Stimulated activated CD8-positive, alpha-beta memory T cell treated with anti-CD3 and anti-CD28 coated beads, Interleukin-15, amount 100 ng/mL, for 1 hour (primary cell): ENCODE results near the gene OSM.
A peak's percentile ranks its signal among the peaks of the same experiment; 100 is the strongest.

ENCODE experiments used
- DNase-seq: peaks from one replicate; pipeline ENCODE4 v3.0.0-alpha.2; 2020; ENCODE audit warnings: low read depth

OSM gene

DNA sequence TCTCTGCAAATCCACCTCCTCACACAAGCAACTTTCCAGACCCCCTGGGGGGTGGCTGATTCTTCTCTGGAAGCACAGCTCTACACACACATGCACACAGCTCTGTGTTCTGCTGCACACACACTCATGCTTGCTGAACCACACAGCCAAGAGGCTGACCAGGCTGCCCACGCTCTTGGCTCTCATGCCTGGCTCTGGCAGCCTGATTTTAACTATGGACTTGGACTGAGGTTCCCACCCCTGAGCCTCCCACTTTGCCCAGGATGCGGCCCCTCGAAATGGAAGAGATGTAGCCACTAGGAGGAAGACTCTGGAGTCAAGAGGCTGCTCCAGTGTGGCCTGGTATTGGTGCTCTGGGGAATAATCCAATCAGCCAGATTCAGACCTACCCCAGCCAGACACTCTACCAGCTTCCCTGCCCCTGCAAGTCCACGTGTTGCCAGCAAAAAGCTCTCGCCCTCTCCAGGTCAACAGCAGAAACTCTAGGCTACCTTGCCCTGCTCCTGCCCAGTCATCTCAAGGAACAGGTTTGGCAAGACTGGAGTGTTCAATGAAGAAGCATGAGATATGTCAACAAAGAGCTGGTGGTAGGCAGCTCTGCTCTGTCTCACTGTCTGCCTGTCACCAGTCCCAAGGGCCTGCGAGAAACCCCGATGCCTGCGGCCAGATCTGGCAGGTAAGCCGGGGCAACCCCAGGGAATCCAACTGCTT lies 31.5 kb upstream of the OSM start:
- no peak for DNase-seq

DNA sequence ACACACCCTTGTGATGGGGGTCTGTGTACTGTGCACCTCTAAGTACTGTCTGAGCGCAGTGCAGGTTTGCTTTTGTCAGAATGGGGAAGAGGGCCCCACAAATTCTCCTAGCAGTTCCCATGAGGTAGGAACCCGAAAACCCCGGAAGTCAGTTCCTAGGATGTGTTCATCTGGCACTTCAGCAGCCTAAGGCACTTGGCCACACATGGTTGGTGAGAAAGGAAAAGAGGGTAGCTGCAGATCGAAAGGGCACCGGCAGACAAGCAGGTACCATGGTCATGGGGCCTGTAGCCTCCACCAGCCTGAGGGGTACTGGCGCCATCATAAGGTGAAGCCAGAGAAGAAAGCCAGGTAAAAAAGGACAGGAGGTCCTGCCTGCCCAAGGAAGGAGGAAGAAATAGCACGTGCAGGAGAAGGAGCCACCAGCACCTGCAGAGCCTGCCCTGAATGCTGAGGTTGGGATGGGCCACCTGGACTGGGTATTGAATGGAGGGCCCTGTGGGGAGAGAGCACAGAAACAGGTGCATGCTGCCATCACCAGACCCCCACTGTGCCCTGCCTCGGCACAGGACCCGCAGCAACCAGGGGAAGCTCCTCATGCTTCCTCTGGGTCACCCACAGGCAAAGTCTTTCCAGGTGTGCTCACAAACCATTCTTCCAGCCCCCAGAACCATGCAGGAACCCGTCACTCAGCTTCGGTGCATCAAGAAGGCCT lies 30.8 kb upstream of the OSM start:
- DNase-seq: no peak

DNA sequence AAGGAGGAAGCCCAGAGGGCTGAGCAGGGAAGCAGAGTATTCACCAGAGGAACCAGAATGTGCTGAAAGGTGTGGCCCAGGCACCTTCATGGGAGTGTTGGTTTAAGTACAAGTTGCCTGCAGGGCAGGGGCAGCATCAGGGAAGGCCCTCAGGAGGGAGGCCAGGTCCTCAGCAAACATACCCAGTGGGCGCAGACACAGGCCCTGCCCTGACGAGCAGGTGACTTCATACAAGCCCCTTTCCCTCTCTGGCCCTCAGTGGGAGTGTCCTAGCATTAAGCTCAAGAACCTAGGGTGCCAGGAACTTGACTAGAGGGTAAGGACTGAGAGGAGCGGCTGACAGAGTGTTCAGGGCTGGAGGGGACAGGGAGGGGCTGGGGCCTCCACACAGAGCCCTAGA lies 30.2 kb upstream of the OSM start:
- no peak for DNase-seq

DNA sequence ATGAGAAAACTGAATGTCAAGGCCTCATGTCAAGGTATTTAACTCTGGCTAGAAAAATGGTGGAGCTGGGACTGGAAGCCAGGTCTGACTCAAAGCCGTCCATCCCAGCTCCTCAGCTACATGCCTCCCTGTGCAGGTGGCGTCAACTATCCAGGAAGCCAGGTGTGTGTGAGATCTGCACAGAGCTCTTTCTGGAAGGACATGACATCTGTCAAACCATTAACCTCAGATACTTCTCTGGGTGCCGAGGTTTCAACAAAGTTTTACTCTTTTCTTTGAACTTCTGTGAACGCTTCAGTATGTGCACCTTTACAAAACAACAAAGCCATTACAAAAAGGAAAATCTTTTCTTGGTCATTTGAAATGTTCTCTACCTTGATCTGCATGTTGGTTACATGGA lies 29.7 kb upstream of the OSM start:
- DNase-seq: no peak

DNA sequence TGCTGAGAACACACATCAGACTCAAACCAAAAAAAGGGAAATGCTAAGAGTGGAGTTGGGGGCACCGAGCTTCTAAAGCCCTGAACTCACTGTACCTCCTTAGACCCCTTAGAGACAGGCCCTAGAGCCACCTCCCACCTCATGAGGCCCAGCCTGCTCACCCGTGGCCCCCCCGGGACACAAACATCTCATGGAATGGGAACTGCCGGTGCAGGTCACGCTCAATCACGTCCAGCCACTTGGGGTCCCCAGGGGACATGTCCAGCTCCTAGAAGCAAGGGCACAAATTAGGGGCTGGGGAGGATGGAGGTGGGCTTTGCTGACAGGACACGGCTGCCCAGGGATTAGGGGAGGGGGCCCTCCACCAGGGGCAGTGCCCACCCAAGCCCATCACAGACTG lies 28.9 kb upstream of the OSM start:
- no peak for DNase-seq

DNA sequence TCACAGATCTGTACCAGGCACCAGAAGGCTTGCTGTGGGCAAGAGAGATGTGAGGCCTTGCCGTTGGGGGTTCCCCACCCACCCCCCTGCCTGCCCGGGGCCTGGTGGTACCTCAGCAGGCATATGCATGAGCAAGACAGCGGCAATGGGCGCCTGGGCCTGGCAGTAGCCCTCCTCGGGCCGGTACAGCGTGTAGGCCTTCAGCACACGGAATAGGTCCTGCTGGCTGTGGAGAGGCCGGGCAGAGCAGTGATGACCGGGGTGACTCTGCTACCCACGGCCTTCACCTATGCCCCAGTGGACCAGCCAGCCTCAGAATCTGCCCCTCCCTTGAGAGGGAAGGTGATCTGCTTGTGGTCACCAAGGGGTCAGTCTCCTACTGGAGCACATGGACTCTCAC lies 28.2 kb upstream of the OSM start:
- DNase-seq: no peak

DNA sequence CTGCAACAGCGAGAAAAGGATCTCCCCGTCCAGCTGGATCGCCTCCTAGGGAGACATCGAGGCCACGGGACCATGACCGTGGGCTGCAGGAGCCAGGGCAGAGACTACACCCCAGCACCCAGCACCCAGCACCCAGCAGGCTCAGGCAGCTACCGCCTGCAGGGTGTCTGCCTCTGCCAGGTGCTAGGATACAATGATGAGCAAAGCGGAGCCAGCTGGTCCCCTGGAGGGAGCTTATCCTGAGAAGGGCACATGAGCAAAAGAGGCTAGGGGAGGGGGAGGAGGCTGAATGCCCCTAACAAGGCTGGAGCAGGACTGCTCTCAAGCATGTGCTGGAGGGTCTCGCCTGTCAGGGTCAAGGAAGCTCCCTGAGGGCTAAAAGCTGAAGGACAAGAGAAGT lies 27.4 kb upstream of the OSM start:
- DNase-seq: no peak

DNA sequence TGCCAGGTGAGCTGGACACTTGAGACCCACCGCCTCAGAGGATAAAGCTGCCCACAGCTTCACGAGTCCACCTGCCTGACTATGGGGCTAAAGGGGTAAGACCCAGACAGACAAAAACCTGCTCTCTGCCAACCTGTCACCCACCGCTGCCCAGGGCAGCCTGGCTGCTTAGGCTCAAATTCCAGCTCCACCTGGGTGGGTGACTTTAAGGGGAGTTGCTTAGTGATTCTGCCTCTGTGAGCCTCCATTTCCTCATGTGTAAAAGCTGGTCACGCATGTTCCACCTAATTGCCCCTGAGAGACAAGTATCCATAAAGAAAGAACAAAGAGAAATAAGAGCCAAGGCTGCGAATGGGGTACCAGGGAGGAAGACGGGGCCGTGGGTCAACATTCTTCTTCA lies 26.4 kb upstream of the OSM start:
- DNase-seq: no peak

DNA sequence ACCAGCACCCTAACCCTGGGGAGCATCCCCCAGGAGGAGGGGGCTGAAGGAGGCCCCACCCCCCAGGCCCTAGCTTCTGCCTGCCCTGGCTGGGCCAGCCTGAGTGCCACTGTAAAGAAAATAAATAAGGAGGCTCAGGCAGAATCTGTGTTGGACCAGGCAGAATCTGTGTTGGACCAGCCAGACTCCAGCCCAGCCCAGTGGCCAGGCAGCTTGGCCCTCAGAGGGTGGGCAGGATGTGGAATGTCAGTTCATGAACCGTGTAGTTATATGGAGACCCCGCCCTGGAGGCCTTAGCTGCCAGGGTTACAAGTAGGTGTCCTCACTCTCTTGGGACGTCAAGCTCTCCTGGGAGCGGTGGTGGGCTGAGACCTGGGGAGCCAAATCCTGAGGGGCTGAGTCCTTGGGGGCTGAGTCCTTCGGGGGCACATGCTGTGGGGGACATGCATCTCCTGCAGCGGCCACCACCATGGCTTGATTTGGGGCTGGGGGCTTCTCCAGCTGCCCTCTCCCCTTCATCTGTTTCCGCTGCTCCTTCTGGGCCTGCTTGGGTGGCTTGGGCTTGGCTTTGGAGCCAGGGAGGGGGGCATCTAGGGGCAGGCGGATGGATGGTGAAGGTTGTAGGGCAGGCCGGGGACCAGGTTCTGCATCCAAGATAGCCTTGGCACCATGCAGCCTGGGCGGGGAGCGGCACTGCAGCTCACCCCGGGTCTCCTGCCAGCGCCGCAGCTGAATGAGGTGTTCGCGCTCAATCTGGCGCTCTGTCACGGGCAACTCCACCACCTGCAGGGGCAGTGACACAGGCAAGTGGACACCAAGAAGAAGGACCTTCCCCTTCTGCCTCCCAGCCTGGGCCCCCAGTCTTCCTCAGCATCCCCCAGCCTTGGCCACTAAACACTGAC lies 25.7 kb upstream of the OSM start:
- DNase-seq: no peak

DNA sequence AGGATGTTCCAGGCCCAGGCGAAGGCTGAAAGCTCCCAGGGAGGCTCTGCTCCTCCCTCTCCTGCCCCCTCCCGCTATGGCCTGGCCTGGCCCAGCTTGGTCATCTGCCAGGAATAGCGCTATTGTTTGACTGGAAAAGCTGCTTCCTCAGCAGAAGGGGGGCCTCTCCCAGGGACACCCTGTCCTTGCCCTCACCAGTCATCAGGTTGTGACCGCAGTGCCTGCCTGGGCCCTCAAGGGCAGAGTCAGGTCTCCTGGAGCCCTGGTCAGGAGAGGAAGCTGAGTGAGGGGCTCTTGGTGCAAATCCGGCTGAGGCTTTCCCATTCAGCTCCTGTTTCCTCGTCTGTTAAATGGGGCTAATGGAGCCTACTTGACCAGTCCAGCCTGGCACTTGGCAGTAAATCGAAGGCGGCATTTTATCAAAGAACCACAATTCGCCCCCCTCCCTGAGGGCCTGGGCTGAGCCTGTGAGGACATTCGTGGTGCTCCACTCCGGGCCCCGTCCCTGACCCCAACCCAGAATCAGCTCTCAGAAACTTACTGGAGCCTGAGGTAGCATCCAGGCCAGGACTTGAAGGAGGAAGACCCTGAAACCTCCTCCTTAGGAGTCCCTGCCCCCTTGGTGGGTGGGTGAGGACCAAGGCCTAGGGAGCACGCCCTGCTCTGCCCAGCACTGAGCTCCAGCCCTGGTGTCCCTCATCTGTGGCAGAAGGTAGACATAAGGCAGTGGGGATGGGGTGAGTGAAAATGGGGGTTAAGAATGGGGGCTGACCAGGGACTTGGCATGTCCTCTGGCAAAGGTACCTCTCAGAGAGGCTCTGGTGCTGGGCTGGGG lies 24.6 kb upstream of the OSM start:
- no peak for DNase-seq

DNA sequence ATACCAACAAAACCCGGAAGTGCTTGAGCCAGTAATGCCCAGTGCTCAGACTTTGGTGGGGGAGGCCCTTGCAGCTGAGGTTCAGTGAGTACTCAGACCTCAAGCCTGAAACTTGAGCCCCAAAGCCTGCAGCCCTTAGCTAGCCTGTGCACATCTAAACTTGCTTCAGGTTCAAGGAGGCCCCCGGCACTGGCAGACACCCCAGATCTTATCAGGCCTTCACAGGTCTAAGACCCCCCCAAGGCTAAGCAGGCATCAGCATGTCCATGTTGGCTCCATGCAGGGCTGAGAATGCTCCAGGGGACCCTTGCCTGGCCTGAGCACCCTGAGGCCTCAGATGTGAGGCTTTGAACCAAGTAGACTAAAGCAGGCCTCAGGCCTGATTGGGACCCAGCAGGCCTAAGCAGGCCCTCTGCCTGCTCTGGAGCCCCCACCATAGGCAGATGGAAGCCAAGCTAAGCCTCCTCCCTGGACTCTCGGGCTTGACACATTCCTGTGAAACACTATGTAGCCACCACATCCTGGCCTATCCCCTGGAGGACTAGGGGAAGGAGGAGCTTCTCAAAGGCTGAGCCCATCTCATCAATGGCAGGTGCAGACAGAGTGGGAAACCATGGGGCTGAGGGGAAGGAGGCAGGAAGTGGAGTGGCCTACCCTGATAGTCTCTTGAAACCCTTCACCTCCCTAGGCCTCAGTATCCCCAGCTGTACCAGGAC lies 23.8 kb upstream of the OSM start:
- no peak for DNase-seq

DNA sequence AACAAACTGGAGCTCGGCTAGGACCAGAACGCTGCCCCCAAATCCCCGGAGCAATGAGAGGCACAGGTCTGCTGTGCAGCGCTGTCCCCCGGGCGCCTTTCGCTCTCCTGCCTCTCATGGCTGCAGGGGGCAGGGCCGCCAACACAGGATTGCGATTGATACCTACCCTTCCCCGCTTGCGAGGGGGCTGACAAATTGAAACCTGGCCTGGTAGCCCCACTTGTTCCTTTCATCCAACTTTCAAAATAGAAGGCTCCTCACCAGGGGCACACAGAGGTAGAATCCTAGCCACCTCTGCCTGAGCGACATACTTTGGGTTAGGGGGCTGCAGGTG lies 23.3 kb upstream of the OSM start:
- DNase-seq: no peak

DNA sequence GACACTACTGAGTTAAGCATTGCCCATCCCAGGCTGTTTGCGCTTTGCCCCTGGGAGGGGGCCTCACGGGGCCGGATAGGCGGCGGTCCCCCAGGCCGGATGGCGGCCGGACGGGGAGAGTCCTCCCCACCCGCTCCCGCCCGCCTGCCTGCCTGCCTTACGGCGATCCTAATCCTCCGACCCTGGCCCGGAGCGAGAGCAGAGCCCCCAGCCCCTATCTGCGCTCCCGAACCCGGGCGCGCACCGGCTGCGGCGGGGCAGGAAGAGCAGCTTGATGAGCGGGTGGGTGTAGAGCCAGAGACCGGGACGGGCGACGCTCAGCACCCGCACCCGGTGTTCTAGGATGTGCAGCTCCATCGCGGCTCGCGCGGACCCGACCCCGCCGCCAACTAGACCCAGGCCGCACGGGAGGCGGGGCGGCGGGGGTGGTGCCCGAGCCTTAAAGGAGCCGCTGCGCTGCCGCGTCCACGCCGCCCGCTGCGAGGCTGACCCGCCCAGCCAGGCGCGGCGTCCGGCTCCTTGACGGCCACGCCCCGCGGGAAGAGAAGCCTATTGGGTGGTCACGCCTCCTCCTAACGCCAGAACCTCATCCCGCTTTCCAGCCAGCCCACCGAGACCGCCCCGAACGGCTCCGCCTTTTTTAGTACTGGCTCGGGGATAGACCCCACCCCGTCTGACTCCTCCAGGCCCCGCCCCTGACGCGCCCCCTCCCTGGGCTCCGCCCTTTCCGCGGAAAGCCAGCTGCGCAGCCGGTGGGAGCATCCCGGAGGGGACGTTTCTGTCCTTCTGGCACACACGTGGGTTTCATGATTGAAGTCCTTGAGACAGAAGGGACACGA lies 22.7 kb upstream of the OSM start, which contains the start of gene CASTOR1:
Gene CASTOR1 (minus strand): TSS at position 365 of the 839 bp plus-strand sequence. CDS start 8 bp downstream, at position 357.
- DNase-seq: peak; percentile 82

DNA sequence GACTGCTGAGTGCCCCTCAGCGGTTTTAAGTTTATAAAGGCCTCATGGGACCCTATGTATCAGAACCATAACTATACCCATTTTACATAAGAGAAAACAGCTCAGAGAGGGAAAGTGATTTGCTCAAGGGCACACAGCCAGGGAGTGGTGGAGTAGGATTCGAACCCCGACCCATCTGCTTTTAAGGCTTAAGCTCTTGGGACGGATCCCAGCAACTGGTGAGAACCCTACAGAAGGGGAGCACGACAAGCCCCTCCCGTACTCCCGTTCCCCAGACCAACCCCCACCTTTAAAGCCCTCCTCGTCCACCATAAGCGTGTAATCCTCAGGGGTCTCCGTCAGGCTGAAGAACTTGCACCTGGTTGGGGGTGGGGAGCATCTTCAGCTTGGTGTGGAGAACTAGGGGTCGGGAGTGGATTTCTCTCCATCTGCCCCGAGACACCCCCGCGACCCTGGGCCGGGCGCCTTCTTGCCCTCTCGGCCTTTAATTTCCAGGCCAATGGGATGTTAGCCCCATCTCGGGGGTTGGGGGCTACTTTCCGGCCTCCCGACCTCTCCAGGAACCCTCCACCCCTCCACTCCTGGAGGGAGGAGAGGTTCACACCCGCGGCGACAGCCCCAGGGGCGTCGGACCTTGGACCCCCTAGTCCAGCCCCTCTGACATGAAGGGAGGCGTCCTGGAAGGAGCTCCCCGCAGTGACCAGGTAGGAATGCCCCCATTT lies 21.9 kb upstream of the OSM start:
- no peak for DNase-seq

DNA sequence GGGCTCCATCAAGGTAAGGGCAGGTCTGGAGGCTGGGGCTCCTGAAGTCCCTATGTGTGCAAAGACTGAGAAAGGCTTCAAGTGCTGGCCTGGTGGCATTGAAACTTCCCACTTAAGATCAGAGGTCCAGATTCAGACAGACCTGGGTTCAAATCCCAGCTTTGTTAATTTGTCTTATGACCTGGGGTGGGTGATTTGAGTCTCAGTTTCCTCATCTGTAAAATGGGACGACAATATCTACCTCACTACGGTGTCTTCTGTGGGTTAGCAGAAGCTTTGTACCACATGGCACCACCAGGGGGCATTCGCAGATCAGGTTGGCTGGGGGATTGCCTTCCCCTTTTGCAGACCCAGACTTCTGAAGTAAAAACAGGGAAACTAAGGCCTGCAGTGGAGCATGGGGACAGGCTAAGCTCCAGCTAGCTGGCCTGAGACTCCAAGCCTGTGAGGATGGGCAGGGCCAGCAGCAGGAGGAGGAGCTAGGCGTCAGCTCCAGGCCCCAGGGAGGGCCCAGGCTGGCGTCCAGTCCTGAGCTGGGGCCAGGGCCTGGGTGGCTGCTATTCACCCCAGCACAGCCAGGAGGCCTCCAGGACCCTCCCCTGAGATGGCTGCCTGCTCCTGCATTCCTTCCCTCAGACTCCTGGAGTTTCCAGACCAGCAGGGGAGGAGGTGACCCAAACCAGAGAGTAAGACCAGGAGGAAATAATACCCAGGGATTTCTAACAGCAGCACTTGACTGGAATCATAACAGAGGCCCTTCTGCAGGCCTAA lies 21.2 kb upstream of the OSM start:
- peak; percentile 84 for DNase-seq

DNA sequence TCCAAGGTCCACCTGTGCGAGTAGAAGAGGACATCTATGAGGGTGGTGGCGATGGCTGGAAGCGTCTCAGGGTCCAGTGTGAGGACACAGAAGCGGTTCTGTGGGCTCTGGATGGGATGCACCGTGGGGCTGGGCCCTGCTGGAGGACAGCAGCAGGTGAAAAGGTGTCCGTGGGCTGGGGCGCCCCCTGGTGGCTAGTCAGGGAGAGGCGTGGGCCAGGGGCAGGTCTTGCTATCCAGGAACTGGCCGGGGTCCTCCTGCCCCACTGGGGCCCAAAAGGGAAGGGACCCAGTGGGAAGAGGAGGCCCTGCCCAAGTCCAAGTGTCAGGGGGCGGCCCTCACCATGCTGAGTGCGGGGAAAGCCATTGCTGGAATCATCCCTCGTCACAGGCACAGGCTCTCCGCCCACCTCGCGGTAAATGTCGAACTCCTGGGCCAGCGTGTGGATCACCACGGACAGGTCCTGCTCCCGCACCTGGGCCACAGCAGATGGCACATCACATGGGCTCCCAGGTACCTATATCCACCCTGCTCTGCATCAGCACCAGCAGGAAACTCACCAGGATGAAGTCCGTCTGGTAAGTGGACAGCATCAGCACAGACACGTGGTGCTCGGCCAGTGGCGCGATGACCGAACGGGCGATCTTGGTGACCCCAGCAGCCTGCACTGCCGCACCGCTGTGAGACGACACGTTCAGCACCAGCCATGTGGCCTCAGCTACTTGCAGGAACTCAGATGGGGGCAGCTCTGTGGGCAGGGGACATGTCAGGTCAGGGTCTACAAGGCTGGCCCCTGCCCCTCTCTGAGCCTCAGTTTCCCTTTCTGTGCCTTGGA lies 20.4 kb upstream of the OSM start:
- DNase-seq: peak; percentile 77

DNA sequence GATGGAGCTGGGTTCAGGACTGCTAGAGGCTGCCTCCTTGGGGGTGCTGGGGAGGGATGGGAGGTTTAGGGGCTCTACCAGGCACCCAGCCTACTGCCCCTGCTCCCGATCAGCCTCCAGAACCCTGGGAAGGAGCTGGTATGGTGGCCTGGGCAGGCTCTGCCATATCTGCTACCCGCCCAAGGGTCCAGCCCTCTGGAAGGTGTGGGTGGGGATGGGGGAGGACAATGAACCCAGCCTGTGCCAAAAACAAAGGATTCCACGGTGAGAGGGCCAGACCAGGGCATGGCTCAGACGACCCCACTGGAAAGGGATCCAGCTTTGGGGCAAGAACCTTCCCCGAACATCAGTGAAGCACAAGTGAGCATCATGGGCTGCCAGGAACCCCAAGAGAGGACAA lies 19.7 kb upstream of the OSM start:
- DNase-seq: no peak

DNA sequence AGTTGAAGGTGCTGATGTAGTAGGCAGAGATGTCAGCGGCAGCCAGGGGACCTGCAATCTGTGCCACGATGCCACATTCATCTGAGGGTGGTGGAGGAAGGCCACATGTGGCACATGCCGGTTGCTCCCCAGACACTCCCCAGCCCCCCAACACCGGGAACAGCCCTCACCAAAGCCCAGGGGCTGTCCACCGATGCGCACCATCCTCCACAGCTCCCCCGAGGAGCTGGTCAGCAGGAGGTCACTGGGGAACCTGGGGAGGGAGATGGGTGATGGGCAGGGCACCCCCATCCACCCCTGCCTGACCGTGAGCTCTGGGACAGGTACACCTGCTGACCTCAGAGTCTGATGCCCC lies 19.2 kb upstream of the OSM start:
- DNase-seq: no peak
